Keratinocyte (primary cell): Measurements from ENCODE around the gene PACS2. TPM values are rescaled to one million over a fixed set of nuclear protein-coding genes. Genes with fewer than 3 reads are reported as not detected.

ENCODE experiments used
- DNase-seq: peaks from one replicate; pipeline ENCODE4 v3.0.0-alpha.2; 2011; ENCODE audit warnings: low read depth, missing footprints, low spot score
- FAIRE-seq: peaks from 2 replicates; lab custom pipeline; 2011; peaks lifted over from hg19 to GRCh38; lab: Jason Lieb, UNC
- H2AFZ ChIP-seq: 2 replicates; pipeline ENCODE4 v1.6.0; 2012; ENCODE audit warnings: low read length, control low read depth, inconsistent platforms; ENCODE audit not compliant: control insufficient read depth
- H3K27ac ChIP-seq: 2 replicates; pipeline ENCODE4 v1.5.1; 2011; ENCODE audit warnings: low read length; ENCODE audit not compliant: control insufficient read depth, insufficient read depth
- H3K27me3 ChIP-seq: 3 replicates; pipeline ENCODE4 v1.6.0; 2011; ENCODE audit warnings: low read length; ENCODE audit not compliant: control insufficient read depth, insufficient read depth; ENCODE audit errors: extremely low read depth
- H3K36me3 ChIP-seq, 2 experiments: 2 replicates in 1 of 2; 3 replicates in 1 of 2; pipeline ENCODE4 v1.5.1; 2011; ENCODE audit warnings: low read length in 2 of 2, mild to moderate bottlenecking in 1 of 2; ENCODE audit not compliant: control insufficient read depth in 2 of 2, insufficient read depth in 2 of 2; ENCODE audit errors: extremely low read depth in 1 of 2
- H3K4me1 ChIP-seq: 3 replicates; pipeline ENCODE4 v1.5.1; 2011; ENCODE audit warnings: low read length; ENCODE audit not compliant: control insufficient read depth, insufficient read depth; ENCODE audit errors: extremely low read depth
- H3K4me2 ChIP-seq: 3 replicates; pipeline ENCODE4 v1.6.0; 2011; ENCODE audit warnings: low read depth, low read length; ENCODE audit not compliant: control insufficient read depth, insufficient read depth; ENCODE audit errors: extremely low read depth
- H3K4me3 ChIP-seq, 3 experiments: fragments of 200-600 bp in 1 of 3; sonication (generic) in 1 of 3; 2 replicates in 2 of 3; 3 replicates in 1 of 3; pipeline ENCODE4 v1.5.1; 2011 to 2016; ENCODE audit warnings: low read length in 3 of 3, mild to moderate bottlenecking in 3 of 3, control low read depth in 2 of 3, inconsistent platforms in 1 of 3, low read depth in 1 of 3, mixed read lengths in 1 of 3, mixed run types in 1 of 3, moderate library complexity in 1 of 3; ENCODE audit not compliant: control insufficient read depth in 2 of 3, insufficient read depth in 2 of 3; ENCODE audit errors: extremely low read depth in 1 of 3
- H3K79me2 ChIP-seq: 2 replicates; pipeline ENCODE4 v1.6.0; 2012; ENCODE audit warnings: low read length; ENCODE audit not compliant: control insufficient read depth, insufficient read depth
- H3K9ac ChIP-seq: 3 replicates; pipeline ENCODE4 v1.6.0; 2011; ENCODE audit warnings: low read length; ENCODE audit not compliant: control insufficient read depth, insufficient read depth; ENCODE audit errors: extremely low read depth
- H3K9me1 ChIP-seq: 3 replicates; pipeline ENCODE4 v1.6.0; 2011; ENCODE audit warnings: low read length; ENCODE audit not compliant: control insufficient read depth, insufficient read depth; ENCODE audit errors: extremely low read depth
- H3K9me3 ChIP-seq: 2 replicates; pipeline ENCODE4 v1.5.1; 2012; ENCODE audit warnings: low read depth, low read length; ENCODE audit not compliant: control insufficient read depth
- H4K20me1 ChIP-seq: 3 replicates; pipeline ENCODE4 v1.6.0; 2011; ENCODE audit warnings: low read length; ENCODE audit not compliant: control insufficient read depth, insufficient read depth; ENCODE audit errors: extremely low read depth
- CTCF ChIP-seq, 3 experiments: IDR thresholded peaks in 1 of 3; conservative IDR thresholded peaks in 1 of 3; optimal IDR thresholded peaks in 1 of 3; 2 replicates in 2 of 3; 3 replicates in 1 of 3; pipeline versions ENCODE3 to v1.5.1; 2011; ENCODE audit warnings: low read length in 3 of 3, mild to moderate bottlenecking in 3 of 3, moderate library complexity in 2 of 3, control low read depth in 1 of 3, inconsistent platforms in 1 of 3; ENCODE audit not compliant: insufficient read depth in 2 of 3; ENCODE audit errors: extremely low read depth in 1 of 3
- EZH2 ChIP-seq: IDR thresholded peaks from one replicate; pipeline ENCODE4 v1.6.1; 2012; ENCODE audit warnings: inconsistent platforms, mild to moderate bottlenecking, low read length, moderate library complexity
- dilution Hi-C: fragments of 300-500 bp; cut with MboI; formaldehyde crosslinking; loops from one replicate; pipeline ENCODE4 v1.7.0; 2020; ENCODE audit warnings: low sequenced_read_pairs; ENCODE audit not compliant: extremely low pct_ligation_motif_present
- polyA plus RNA-seq, 5 experiments: library from polyadenylated mRNA; depleted of rRNA in 3 of 5; stranded (reverse) in 3 of 5; stranded (forward) in 1 of 5; unstranded in 1 of 5; fragments of >200 nt; gene quantifications; 1 replicate in 1 of 5; 2 replicates in 3 of 5; 3 replicates in 1 of 5; pipeline versions ENCODE4 v1.2.1 to v1.2.3, GENCODE V29; 2011 to 2012; ENCODE audit warnings: missing spikeins in 2 of 5, low read depth in 1 of 5, low replicate concordance in 1 of 5

The PACS2 gene
- polyA plus RNA-seq, 1 donor (not counting 4 experiments of a cell fraction or from before 2014, with no cell fraction given), result 11.8 TPM

GRCh38 chr14:105305345-105305744 lies 9.2 kb upstream of the PACS2 start:
- H3K9me3 ChIP-seq, result no peaks in the 10 kb centered on the region
- H3K79me2 ChIP-seq, result peaks cover under 1% of the 10 kb centered on the region
- no peak overlapping the region for H3K27ac ChIP-seq
- dilution Hi-C loops, result no loop called here
- H3K27me3 ChIP-seq, result no peaks in the 10 kb centered on the region
- H3K4me2 ChIP-seq, result no peak overlapping the region
- no peaks in the 10 kb centered on the region for H3K9me1 ChIP-seq
- H3K9ac ChIP-seq, result no peak overlapping the region
- DNase-seq, result no peak
- H3K4me3 ChIP-seq, result no peak overlapping the region
- no peak for TF ChIP-seq EZH2
- TF ChIP-seq CTCF (optimal IDR thresholded peaks at IDR 0.05 in 1 of 3, IDR thresholded peaks at IDR 0.05 in 1 of 3, conservative IDR thresholded peaks at IDR 0.05 in 1 of 3; ENCODE audit: extremely low read depth in 1 of 3, insufficient read depth in 2 of 3, low read length in 3 of 3), result no peak
- peaks cover 4% of the 10 kb centered on the region for H3K4me1 ChIP-seq
- FAIRE-seq, result no peak
- H3K36me3 ChIP-seq, result no peaks in the 10 kb centered on the region
- H4K20me1 ChIP-seq, result no peaks in the 10 kb centered on the region
- no peak overlapping the region for H2AFZ ChIP-seq

GRCh38 chr14:105305791-105306190 lies 8.8 kb upstream of the PACS2 start:
- no peak overlapping the region for H3K4me3 ChIP-seq
- H3K9ac ChIP-seq, result no peak overlapping the region
- dilution Hi-C loops, result no loop called here
- no peak overlapping the region for H2AFZ ChIP-seq
- no peaks in the 10 kb centered on the region for H3K79me2 ChIP-seq
- no peak for FAIRE-seq
- TF ChIP-seq CTCF (optimal IDR thresholded peaks at IDR 0.05 in 1 of 3, IDR thresholded peaks at IDR 0.05 in 1 of 3, conservative IDR thresholded peaks at IDR 0.05 in 1 of 3; ENCODE audit: extremely low read depth in 1 of 3, insufficient read depth in 2 of 3, low read length in 3 of 3) (no peak), EZH2 (no peak)
- no peak for DNase-seq
- H3K4me1 ChIP-seq, result peaks cover 4% of the 10 kb centered on the region
- no peak overlapping the region for H3K4me2 ChIP-seq
- no peaks in the 10 kb centered on the region for H3K36me3 ChIP-seq
- no peaks in the 10 kb centered on the region for H3K27me3 ChIP-seq
- H3K9me1 ChIP-seq, result no peaks in the 10 kb centered on the region
- H4K20me1 ChIP-seq, result no peaks in the 10 kb centered on the region
- no peak overlapping the region for H3K27ac ChIP-seq
- no peaks in the 10 kb centered on the region for H3K9me3 ChIP-seq
